H9 (cell line): ENCODE measurements around the gene VWC2. TPM values are rescaled to one million over a fixed set of nuclear protein-coding genes. Genes with fewer than 3 reads are reported as not detected.

Source experiments
- DNase-seq: peaks from one replicate; pipeline ENCODE4 v3.0.0-alpha.2; 2017
- H2AFZ ChIP-seq: one replicate; pipeline ENCODE4 v1.6.1; 2013; ENCODE audit warnings: mild to moderate bottlenecking, low read length, control low read depth, moderate library complexity
- H2AK5ac ChIP-seq: 2 replicates; pipeline ENCODE4 v1.6.1; 2013; ENCODE audit warnings: low read length, control low read depth, mixed read lengths; ENCODE audit not compliant: insufficient read length
- H2BK120ac ChIP-seq: one replicate; pipeline ENCODE4 v1.6.1; 2013; ENCODE audit warnings: low read depth, mild to moderate bottlenecking, low read length, control low read depth, inconsistent platforms; ENCODE audit not compliant: poor library complexity, severe bottlenecking
- H2BK12ac ChIP-seq: 2 replicates; pipeline ENCODE4 v1.6.1; 2013; ENCODE audit warnings: low read length, control low read depth, mixed read lengths, low read depth; ENCODE audit not compliant: insufficient read length
- H2BK15ac ChIP-seq: 2 replicates; pipeline ENCODE4 v1.6.1; 2013; ENCODE audit warnings: low read depth, low read length, control low read depth
- H2BK20ac ChIP-seq: one replicate; pipeline ENCODE4 v1.6.1; 2013; ENCODE audit warnings: low read depth, mild to moderate bottlenecking, low read length, control low read depth, inconsistent platforms; ENCODE audit not compliant: poor library complexity, severe bottlenecking
- H2BK5ac ChIP-seq: 2 replicates; pipeline ENCODE4 v1.6.1; 2013; ENCODE audit warnings: low read length, control low read depth, mixed read lengths; ENCODE audit not compliant: insufficient read length
- H3K14ac ChIP-seq: 2 replicates; pipeline ENCODE4 v1.6.1; 2013; ENCODE audit warnings: low read length, control low read depth; ENCODE audit not compliant: insufficient read depth
- H3K18ac ChIP-seq: 2 replicates; pipeline ENCODE4 v1.6.1; 2013; ENCODE audit warnings: low read depth, mild to moderate bottlenecking, mixed read lengths, low read length, control low read depth; ENCODE audit not compliant: insufficient read length
- H3K23ac ChIP-seq: 2 replicates; pipeline ENCODE4 v1.6.1; 2013; ENCODE audit warnings: low read length, control low read depth, mixed read lengths, low read depth; ENCODE audit not compliant: insufficient read length
- H3K23me2 ChIP-seq: 2 replicates; pipeline ENCODE4 v1.6.1; 2013; ENCODE audit warnings: low read depth, mild to moderate bottlenecking, mixed read lengths, low read length, control low read depth; ENCODE audit not compliant: insufficient read length, poor library complexity, severe bottlenecking
- H3K27ac ChIP-seq: 2 replicates; pipeline ENCODE4 v1.5.1; 2013; ENCODE audit warnings: low read length, control low read depth, mixed read lengths, low read depth; ENCODE audit not compliant: insufficient read length
- H3K27me3 ChIP-seq: 2 replicates; pipeline ENCODE4 v1.6.1; 2013; ENCODE audit warnings: low read length, control low read depth, inconsistent platforms; ENCODE audit not compliant: insufficient read depth
- H3K4ac ChIP-seq: 2 replicates; pipeline ENCODE4 v1.6.1; 2013; ENCODE audit warnings: low read depth, mild to moderate bottlenecking, control low read depth, inconsistent platforms, low read length, moderate library complexity
- H3K4me1 ChIP-seq: 2 replicates; pipeline ENCODE4 v1.6.1; 2013; ENCODE audit warnings: low read length, control low read depth, inconsistent platforms; ENCODE audit not compliant: insufficient read depth
- H3K4me2 ChIP-seq: 2 replicates; pipeline ENCODE4 v1.6.1; 2013; ENCODE audit warnings: low read length, control low read depth, mixed read lengths; ENCODE audit not compliant: insufficient read length, insufficient read depth
- H3K56ac ChIP-seq: 2 replicates; pipeline ENCODE4 v1.6.1; 2013; ENCODE audit warnings: low read depth, mild to moderate bottlenecking, mixed read lengths, low read length, control low read depth; ENCODE audit not compliant: insufficient read length
- H3K79me1 ChIP-seq: 2 replicates; pipeline ENCODE4 v1.6.1; 2013; ENCODE audit warnings: low read depth, mild to moderate bottlenecking, moderate library complexity, low read length, control low read depth, inconsistent platforms; ENCODE audit not compliant: insufficient read depth, poor library complexity, severe bottlenecking
- H3K79me2 ChIP-seq: 2 replicates; pipeline ENCODE4 v1.6.1; 2013; ENCODE audit warnings: low read length, control low read depth, inconsistent platforms; ENCODE audit not compliant: insufficient read depth
- H3K9ac ChIP-seq: 2 replicates; pipeline ENCODE4 v1.6.1; 2013; ENCODE audit warnings: low read length, control low read depth, mixed read lengths; ENCODE audit not compliant: insufficient read length; ENCODE audit errors: extremely low read depth
- H3K9me3 ChIP-seq: one replicate; pipeline ENCODE4 v1.6.1; 2013; ENCODE audit warnings: low read depth, low read length, inconsistent platforms; ENCODE audit not compliant: control insufficient read depth
- H3T11ph ChIP-seq: one replicate; pipeline ENCODE4 v1.6.1; 2013; ENCODE audit warnings: mild to moderate bottlenecking, low read length, control low read depth, inconsistent platforms
- H4K20me1 ChIP-seq: one replicate; pipeline ENCODE4 v1.6.1; 2013; ENCODE audit not compliant: control insufficient read depth, insufficient read length, insufficient read depth
- H4K5ac ChIP-seq: 2 replicates; pipeline ENCODE4 v1.6.1; 2013; ENCODE audit warnings: low read depth, mild to moderate bottlenecking, mixed read lengths, low read length, control low read depth; ENCODE audit not compliant: insufficient read length
- H4K8ac ChIP-seq: replicated peaks from 2 replicates; pipeline ENCODE4 v1.6.1; 2013; ENCODE audit warnings: low read length, control low read depth, mixed read lengths, low read depth; ENCODE audit not compliant: insufficient read length
- H4K91ac ChIP-seq: 2 replicates; pipeline ENCODE4 v1.6.1; 2013; ENCODE audit warnings: low read depth, mild to moderate bottlenecking, moderate library complexity, mixed read lengths, low read length, control low read depth; ENCODE audit not compliant: insufficient read length
- H3K27ac Mint-ChIP-seq, 3 experiments: 2 replicates in 2 of 3; 3 replicates in 1 of 3; pipeline ENCODE4 v1.8.0; 2020 to 2021; ENCODE audit warnings: mixed read lengths in 3 of 3, mild to moderate bottlenecking in 1 of 3, moderate library complexity in 1 of 3
- H3K27me3 Mint-ChIP-seq: 2 replicates; pipeline ENCODE4 v1.8.0; 2021; ENCODE audit warnings: low read depth, mild to moderate bottlenecking, moderate library complexity, mixed read lengths
- H3K36me3 Mint-ChIP-seq, 3 experiments: 2 replicates in 2 of 3; 3 replicates in 1 of 3; pipeline ENCODE4 v1.8.0; 2020 to 2021; ENCODE audit warnings: low read depth in 3 of 3, mixed read lengths in 3 of 3; ENCODE audit not compliant: insufficient read depth in 1 of 3
- H3K4me1 Mint-ChIP-seq, 2 experiments: 2 replicates each; pipeline ENCODE4 v1.8.0; 2020; ENCODE audit warnings: mixed read lengths in 2 of 2
- H3K4me3 Mint-ChIP-seq, 2 experiments: 2 replicates in 1 of 2; 3 replicates in 1 of 2; pipeline ENCODE4 v1.8.0; 2020 to 2021; ENCODE audit warnings: mild to moderate bottlenecking in 2 of 2, mixed read lengths in 2 of 2, moderate library complexity in 1 of 2
- H3K9me3 Mint-ChIP-seq, 2 experiments: 2 replicates in 1 of 2; 3 replicates in 1 of 2; pipeline ENCODE4 v1.8.0; 2020; ENCODE audit warnings: mild to moderate bottlenecking in 2 of 2, mixed read lengths in 2 of 2, moderate library complexity in 1 of 2
- CTCF ChIP-seq: fragments of 200-600 bp; sonication (generic); conservative IDR thresholded peaks from 3 replicates; pipeline ENCODE4 v1.8.0; 2021; ENCODE audit warnings: antibody characterized with exemption, mild to moderate bottlenecking
- WGBS: extraction: QIAGEN DNeasy Blood & Tissue Kit; methylation state at CpG from one replicate; pipeline ENCODE4 v1.1.7; 2013; ENCODE audit warnings: missing lambda C conversion rate, low lambda C conversion rate, mixed read lengths; ENCODE audit not compliant: insufficient read length; ENCODE audit errors: extremely low coverage; 5-methylcytosine and 5-hydroxymethylcytosine counted together
- total RNA-seq: library from RNA; stranded (reverse); gene quantifications from 2 replicates; pipeline ENCODE4 v1.2.1, GENCODE V29; 2021

Gene VWC2
- total RNA-seq, 1 experiment from 2014 or later, result 0.02 TPM

GRCh38 chr7:49823566-49823965, 50.1 kb downstream of the VWC2 start:
- Histone ChIP-seq H4K8ac (no peak overlapping the region), H3K27me3 (no peaks in the 10 kb centered on the region), H2BK120ac (no peak overlapping the region), H3T11ph (no peak overlapping the region), H2BK5ac (no peak overlapping the region), H3K9me3 (no peaks in the 10 kb centered on the region), H2BK15ac (no peak overlapping the region), H2BK20ac (no peak overlapping the region), H3K79me2 (no peaks in the 10 kb centered on the region), H3K4me1 (no peaks in the 10 kb centered on the region; the same call in 1 of the 2 replicates), H4K91ac (no peak overlapping the region), H4K5ac (no peak overlapping the region), H3K79me1 (no peaks in the 10 kb centered on the region), H4K20me1 (no peaks in the 10 kb centered on the region), H2BK12ac (no peak overlapping the region), H3K56ac (no peak overlapping the region), H3K18ac (no peak overlapping the region), H3K4ac (no peak overlapping the region), H2AK5ac (no peak overlapping the region), H2AFZ (no peak overlapping the region), H3K23me2 (no peaks in the 10 kb centered on the region), H3K23ac (no peak overlapping the region), H3K27ac (no peak overlapping the region), H3K9ac (no peak overlapping the region), H3K4me2 (no peak overlapping the region), H3K14ac (no peak overlapping the region)
- no peak overlapping the region for H3K4me3 Mint-ChIP-seq
- no peaks in the 10 kb centered on the region for H3K9me3 Mint-ChIP-seq
- DNase-seq, result no peak
- no peak for TF ChIP-seq CTCF
- H3K4me1 Mint-ChIP-seq, result peaks cover 21 to 23% of the 10 kb centered on the region in 2 experiments
- H3K27ac Mint-ChIP-seq, result no peak overlapping the region
- no CpG with 5 or more reads among the region's 3 CpGs for WGBS
- no peaks in the 10 kb centered on the region for H3K36me3 Mint-ChIP-seq
- no peaks in the 10 kb centered on the region for H3K27me3 Mint-ChIP-seq
